LNCaP clone FGC (cell line): Measurements from ENCODE around the gene CADPS.

Source experiments
- DNase-seq: peaks from one replicate; pipeline ENCODE4 v3.0.0-alpha.2; 2011; ENCODE audit warnings: low read depth
- H3K4me3 ChIP-seq: 2 replicates; pipeline ENCODE4 v1.5.1; 2011; ENCODE audit warnings: mild to moderate bottlenecking, low read depth, low read length, control low read depth
- CTCF ChIP-seq: IDR thresholded peaks from 2 replicates; pipeline ENCODE4 v1.5.1; 2012; ENCODE audit warnings: mild to moderate bottlenecking; ENCODE audit not compliant: control insufficient read depth, insufficient read depth; ENCODE audit errors: extremely low read depth

CADPS gene

GRCh38 chr3:62874711-62875557 lies at the start of gene CADPS:
Gene CADPS (minus strand): TSS chr3:62875416. CDS start chr3:62875029, 387 bp downstream.
- no peak for DNase-seq
- no peak within 1 kb of the TSS for H3K4me3 ChIP-seq
- TF ChIP-seq CTCF: no peak

GRCh38 chr3:62923066-62923465 lies 47.9 kb upstream of the CADPS start:
- no peak for TF ChIP-seq CTCF
- no peak overlapping the region for H3K4me3 ChIP-seq
- no peak for DNase-seq

- TF ChIP-seq CTCF: no peak
- no peak overlapping the region for H3K4me3 ChIP-seq
- no peak for DNase-seq
These were observed 47.1 kb upstream of the CADPS start for GRCh38 chr3:62922326-62922725.

- no peak for DNase-seq
- TF ChIP-seq CTCF: no peak
- H3K4me3 ChIP-seq: no peak overlapping the region
These were observed 45.2 kb upstream of the CADPS start for GRCh38 chr3:62920466-62920784.

GRCh38 chr3:62919784-62920465 lies 44.7 kb upstream of the CADPS start:
- H3K4me3 ChIP-seq: no peak overlapping the region
- no peak for DNase-seq
- TF ChIP-seq CTCF: no peak

GRCh38 chr3:62918777-62919176 lies 43.6 kb upstream of the CADPS start:
- TF ChIP-seq CTCF: no peak
- no peak overlapping the region for H3K4me3 ChIP-seq
- no peak for DNase-seq
